ENCODE results near the gene DHRS7C.

The DHRS7C gene, protein sequence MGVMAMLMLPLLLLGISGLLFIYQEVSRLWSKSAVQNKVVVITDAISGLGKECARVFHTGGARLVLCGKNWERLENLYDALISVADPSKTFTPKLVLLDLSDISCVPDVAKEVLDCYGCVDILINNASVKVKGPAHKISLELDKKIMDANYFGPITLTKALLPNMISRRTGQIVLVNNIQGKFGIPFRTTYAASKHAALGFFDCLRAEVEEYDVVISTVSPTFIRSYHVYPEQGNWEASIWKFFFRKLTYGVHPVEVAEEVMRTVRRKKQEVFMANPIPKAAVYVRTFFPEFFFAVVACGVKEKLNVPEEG

DNA sequence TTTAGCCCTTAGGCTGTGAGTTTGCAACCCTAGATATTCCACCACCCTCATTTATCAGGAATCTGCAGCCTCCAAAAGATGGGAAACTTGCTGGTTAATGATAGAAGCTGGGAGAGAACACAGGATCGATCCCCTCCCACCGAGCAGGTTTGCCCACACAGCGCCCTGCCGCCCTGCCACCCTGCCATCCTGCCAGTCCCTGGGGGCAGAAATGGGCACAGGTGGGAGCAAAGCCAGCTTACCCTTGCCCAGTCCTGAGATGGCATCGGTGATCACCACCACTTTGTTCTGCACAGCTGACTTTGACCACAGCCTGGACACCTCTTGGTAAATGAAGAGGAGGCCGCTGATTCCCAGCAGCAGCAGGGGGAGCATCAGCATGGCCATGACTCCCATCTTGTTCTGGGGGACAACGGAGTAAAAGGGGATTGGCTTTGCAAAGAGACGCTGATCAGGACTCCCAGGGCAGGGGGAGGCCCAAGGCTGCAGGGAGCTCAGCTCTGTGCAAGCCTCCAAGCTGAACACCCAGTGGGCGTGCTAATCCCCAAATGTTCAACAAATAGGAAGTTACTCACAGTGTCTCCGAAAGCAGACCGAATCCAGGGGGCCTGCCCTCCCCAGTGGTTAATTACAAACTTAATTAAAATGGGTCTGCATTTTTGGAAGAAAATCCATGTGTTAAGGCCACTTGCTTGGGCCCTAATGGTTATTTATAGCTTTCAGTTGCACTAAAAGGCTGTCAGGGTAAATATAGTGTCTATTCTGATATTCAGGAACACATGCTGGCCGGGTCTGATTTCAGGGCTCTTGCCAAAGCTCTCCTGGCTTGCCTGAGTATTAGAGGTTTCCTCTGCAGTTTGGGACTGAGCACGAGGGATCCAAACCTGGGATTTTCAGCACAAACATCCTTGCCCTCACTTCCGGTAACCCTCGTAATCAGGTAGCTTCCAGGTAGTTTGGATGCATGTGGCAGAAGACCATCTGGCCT lies at the start of gene DHRS7C:
TSS of gene DHRS7C (minus strand) at position 704 of the 988 bp plus-strand sequence. CDS start at position 396, 308 bp downstream.
- no peak within 1 kb of the TSS for H3K4me3 ChIP-seq (ENCODE audit: low read depth, low read length)
- no peak for DNase-seq (ENCODE audit: low read depth)
- no peak for TF ChIP-seq CTCF (IDR thresholded peaks at IDR 0.05; ENCODE audit: control insufficient read depth, extremely low read depth, insufficient read depth)

DNA sequence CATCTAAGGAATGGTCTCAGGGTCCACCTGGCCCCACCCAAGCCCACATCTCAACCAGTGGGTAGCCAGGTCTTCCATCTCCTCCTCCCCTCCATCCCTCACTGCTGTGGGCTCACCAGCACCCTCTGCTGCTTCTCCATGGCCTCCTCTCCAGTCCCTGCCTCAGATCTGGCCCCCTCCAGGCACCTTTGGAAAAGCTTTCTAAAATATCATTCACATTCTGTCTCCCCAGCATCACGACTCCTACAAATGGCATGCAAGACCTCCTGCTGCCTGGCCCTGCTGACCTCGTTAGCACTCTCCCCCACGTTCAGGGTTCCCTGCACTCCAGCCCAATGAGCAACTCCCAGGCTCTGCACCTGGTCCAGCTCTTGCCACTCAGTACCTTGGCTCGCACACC lies 48.0 kb upstream of the DHRS7C start:
- no peak for DNase-seq (ENCODE audit: low read depth)
- no peak for TF ChIP-seq CTCF (IDR thresholded peaks at IDR 0.05; ENCODE audit: control insufficient read depth, extremely low read depth, insufficient read depth)
- H3K4me3 ChIP-seq (ENCODE audit: low read depth, low read length): no peak overlapping the region

GRCh38 chr17:9837551-9838471 lies 46.4 kb upstream of the DHRS7C start:
- DNase-seq (ENCODE audit: low read depth): no peak
- H3K4me3 ChIP-seq (ENCODE audit: low read depth, low read length): no peak overlapping the region
- no peak for TF ChIP-seq CTCF (IDR thresholded peaks at IDR 0.05; ENCODE audit: control insufficient read depth, extremely low read depth, insufficient read depth)

DNA sequence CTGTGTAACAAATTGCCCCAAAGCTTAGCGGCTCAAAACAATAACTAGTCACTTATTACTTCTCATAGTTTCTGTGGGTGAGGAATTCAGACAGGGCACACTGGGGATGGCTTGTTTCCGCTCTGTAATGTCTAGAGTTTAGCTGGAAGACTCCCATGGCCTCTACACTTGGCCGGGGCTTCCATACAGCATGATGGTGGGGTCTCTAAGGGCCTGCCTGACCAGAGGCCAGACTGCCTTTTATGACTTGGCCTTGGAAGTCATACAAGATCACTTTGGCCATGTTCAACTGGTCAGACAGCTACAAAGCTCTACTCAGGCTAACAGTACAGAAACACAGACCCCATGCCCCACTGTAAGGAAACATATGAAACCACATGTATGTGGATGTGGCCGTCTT lies 42.5 kb upstream of the DHRS7C start:
- no peak for TF ChIP-seq CTCF (IDR thresholded peaks at IDR 0.05; ENCODE audit: control insufficient read depth, extremely low read depth, insufficient read depth)
- no peak for DNase-seq (ENCODE audit: low read depth)
- H3K4me3 ChIP-seq (ENCODE audit: low read depth, low read length): no peak overlapping the region

GRCh38 chr17:9830711-9831110 lies 39.3 kb upstream of the DHRS7C start:
- no peak for DNase-seq (ENCODE audit: low read depth)
- no peak for TF ChIP-seq CTCF (IDR thresholded peaks at IDR 0.05; ENCODE audit: control insufficient read depth, extremely low read depth, insufficient read depth)
- no peak overlapping the region for H3K4me3 ChIP-seq (ENCODE audit: low read depth, low read length)

- H3K4me3 ChIP-seq (ENCODE audit: low read depth, low read length): no peak overlapping the region
Observed at GRCh38 chr17:9829343-9829742, 38.0 kb upstream of the DHRS7C start.

More at GRCh38 chr17:9829343-9829742, 38.0 kb upstream of the DHRS7C start:
- TF ChIP-seq CTCF (IDR thresholded peaks at IDR 0.05; ENCODE audit: control insufficient read depth, extremely low read depth, insufficient read depth): no peak
- DNase-seq (ENCODE audit: low read depth): no peak

Data from LNCaP clone FGC (cell line).